Activated naive CD8-positive, alpha-beta T cell treated with anti-CD3 and anti-CD28 coated beads, Interleukin-2, amount 50 U/mL, for 16 hours (primary cell): ENCODE data around the gene PCDHGC5.

Experiments used
- DNase-seq: peaks from one replicate; pipeline ENCODE4 v3.0.0-alpha.2; 2020; ENCODE audit warnings: low read depth, low spot score

The PCDHGC5 gene

DNA sequence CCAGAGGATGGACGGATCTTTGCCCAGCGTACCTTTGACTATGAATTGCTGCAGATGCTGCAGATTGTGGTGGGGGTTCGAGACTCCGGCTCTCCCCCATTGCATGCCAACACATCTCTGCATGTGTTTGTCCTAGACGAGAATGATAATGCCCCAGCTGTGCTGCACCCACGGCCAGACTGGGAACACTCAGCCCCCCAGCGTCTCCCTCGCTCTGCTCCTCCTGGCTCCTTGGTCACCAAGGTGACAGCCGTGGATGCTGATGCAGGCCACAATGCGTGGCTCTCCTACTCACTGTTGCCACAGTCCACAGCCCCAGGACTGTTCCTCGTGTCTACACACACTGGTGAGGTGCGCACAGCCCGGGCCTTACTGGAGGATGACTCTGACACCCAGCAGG lies 1.9 kb downstream of the PCDHGC5 start:
- no peak for DNase-seq

DNA sequence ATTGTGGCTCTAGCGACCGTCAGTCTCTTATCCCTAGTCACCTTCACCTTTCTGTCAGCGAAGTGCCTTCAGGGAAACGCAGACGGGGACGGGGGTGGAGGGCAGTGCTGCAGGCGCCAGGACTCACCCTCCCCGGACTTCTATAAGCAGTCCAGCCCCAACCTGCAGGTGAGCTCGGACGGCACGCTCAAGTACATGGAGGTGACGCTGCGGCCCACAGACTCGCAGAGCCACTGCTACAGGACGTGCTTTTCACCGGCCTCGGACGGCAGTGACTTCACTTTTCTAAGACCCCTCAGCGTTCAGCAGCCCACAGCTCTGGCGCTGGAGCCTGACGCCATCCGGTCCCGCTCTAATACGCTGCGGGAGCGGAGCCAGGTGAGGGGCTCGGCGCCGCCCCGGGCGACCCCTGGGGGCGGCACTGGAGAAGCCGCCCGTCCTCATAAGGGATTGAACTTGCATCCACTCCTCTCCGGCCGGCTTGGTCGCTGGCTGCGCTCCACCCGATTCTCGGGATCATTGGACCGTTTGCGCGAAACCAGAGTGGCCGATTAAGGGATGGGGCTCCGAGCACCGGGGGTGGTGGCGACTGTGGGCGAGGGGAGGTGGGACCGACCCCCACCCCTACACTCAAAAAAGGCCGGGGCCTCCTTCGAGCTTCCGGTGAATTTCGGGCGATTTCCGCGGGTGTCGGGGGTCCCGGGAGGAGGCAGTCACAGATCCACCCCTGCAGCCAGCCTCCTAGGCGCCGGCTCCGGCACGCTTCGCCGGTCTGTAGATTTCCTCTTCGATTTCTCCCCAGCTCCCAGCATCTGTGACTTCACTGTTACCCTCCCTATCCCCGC lies 2.7 kb downstream of the PCDHGC5 start:
- DNase-seq: no peak

DNA sequence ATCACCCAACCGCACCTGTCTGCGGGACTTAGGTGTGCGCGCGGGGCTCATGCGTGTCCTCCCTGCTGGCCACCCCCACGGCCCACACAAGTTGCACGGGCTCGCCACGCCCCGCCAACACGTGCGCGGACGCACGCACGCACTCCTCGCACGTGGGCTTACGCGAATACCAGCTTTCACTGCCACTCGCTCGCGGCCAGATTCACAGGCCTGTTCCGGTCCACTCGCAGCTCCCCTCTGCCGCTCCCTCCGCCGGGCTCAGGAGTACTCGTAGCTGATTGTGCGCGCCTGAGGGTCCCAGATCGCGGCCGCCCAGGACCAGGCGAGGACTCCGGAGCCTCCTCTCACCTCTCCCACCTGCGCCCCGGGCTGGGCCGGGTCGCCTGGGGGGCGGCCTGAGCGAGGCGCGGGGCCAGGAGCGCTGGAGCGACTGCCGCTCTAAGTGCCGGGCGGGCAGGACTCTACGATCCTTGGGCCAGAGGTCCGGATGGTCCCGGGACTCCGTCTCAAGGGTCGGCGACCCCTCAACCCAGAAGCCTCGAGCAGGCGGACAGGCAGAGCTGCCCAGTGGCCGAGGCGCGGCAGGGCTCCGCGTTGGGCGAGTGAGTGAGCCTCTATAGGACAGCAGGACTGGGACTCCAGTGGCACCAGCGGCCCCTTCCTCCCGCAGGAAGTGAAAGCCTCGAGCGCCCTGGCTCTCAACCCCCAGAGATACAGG lies 3.4 kb downstream of the PCDHGC5 start:
- DNase-seq: no peak

DNA sequence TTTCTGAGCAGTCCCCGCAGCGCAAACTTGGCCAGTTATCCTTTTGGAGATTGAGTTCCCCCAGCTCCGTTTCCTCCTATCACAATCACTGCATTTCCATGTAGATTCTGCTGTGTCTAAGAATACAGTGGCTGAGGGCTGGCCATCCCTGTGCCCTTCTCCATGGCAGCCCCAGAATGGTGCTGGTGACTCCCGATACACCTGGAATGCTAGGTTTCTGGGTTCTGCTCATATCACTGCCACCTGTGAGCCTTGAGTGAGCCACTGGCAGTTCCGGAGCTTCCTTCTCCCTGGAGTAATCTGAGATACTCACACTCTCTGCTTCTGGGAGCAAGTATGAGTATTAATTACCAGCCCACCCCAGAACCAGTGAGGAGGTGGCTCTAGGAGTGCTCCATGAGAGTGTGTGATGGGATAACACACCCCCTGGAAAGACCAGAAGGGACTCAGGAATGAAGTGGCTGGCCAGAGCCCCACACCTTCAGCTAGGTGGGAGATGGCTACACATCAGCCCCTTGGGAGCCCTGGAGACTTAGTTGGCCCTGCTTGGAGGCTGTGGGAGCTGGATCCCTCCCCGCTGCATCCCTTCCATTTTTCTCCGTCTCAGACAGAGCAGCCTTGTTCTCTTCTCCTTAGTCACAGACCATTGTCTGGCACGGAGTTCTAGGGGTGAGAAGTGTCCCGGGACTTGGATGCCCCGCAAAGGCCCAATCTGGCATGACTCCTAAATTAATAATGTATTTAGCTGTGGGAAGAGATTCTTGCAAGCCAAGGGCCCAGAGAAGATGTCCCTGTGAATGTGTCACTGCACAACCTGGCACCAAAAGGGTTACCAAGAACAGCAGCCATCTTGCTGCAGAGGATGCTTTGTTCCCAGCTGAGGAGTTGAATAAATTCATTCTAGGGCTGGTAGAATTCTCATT lies 4.9 kb downstream of the PCDHGC5 start:
- DNase-seq: no peak

DNA sequence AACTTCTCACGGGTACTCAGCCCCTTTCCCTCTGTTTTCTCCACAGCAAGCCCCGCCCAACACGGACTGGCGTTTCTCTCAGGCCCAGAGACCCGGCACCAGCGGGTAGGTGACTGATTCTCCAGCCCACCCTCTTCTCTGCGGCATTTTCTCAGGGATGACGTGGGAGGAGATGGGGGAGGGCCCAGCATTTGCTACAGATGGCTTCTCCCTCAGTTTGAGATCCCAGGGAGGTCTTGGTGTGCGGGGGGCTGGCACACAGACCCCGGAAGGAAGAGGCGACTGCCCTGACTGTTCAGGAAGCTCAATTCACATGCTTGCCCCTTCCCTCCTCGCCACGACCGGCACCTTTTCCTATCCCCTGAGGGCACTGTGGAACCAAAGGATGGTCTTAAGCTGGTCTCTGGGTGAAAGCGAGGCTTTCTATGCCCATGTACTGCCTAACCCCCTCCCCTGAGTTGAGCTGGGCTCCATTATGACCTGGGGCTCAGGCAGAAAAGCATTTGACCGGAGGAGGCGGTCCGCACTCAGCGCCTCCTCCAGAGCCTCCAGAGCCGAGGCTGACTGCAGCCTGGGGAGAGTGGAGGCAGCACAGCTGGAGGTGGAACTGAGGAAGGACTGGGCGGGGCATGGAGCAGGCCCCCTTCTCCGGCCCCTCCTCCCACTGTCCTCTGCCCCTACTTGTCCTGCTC lies 6.0 kb downstream of the PCDHGC5 start:
- no peak for DNase-seq

DNA sequence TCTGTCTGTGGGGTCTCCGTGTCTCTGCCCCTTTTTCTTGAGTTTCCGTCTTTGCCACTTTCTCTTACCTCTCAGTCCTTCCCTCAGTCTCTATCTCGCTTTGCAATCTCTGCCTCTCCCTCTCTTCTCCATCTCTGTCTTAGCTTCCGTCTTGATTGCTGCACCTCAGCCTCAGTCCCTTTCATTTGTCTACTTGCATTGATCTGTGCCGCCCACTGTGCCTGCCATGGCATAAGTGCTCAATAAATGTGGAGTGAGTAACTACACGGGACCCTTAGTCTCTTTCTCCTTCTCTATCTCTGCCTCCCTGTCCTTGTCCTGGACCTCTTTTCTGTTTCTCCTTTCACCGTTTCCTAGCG lies 6.6 kb downstream of the PCDHGC5 start:
- DNase-seq: no peak

DNA sequence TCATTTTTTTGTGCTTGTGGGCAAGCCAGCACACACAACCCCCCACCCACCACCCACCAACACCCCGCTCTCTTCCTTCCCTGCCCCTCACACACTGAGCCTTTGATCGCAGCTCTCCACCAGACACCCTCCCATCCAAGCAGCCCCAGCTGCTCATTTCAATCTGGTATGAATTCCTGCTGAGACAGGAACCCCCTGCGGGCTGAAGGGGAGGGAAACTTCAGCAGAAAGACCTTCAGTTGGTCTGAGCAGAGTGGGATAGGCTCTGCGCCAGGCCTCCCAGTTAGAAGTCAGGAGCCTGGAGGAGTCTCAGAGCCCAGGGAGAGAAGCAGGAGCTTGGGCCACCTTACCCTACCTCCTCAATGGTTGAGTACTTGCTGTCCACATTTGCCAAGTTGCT lies 7.2 kb downstream of the PCDHGC5 start:
- no peak for DNase-seq

DNA sequence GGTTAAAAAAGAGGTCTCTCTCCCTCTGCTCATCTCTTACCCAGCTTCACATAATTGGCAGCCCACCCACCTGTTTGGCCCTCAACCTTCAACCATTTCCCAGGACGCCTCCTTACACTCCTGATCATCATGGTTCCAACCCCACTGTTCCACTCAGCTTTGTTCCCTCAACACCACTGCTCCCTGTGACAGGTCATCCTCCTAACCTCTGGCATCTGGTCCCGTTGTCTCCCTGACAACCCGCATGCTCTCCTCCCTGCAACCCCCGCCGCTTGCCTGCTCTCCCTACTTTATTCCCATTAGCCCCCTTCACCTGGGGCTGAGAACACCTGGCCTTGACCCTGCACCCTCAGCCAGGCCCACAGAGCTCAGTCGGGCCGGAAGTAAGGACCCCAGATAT lies 12.9 kb downstream of the PCDHGC5 start:
- no peak for DNase-seq

DNA sequence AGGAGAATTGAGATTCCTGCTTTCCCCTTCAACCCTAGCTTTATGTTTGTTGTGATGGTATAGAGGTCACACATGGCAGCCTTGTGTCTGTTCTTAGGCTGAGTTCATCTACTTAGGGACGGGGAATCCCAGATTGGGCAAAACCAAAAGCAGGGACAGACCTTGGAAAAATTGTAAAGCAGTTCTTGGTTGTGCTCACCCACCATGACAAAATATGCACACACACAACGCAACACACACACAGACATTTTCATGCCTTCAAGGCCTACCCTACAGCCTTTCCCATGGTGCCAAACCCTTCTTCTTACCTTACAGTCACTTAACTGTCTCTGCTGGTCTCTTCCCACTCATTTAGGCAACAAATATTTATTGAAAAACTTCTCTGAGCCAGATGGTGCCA lies 14.8 kb downstream of the PCDHGC5 start:
- no peak for DNase-seq

DNA sequence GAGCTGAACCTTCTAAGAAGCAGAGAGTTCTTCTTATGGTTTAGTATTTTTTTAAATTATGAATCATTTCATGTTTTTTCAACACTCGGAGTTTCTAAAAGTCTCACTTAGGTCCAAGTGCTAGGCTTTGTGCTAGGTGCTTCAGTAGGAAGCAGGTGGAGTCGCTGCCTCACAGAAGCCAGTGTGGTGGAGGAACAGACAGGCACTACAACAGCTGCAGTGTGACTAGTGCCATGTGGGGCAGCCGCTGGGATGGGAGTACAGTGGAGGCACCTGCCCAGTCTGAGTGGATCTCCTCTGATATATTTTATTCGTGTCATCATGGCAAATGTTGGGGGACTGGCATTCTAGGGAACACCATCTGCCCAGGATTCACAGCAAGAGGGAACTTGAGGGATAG lies 15.3 kb downstream of the PCDHGC5 start:
- no peak for DNase-seq

DNA sequence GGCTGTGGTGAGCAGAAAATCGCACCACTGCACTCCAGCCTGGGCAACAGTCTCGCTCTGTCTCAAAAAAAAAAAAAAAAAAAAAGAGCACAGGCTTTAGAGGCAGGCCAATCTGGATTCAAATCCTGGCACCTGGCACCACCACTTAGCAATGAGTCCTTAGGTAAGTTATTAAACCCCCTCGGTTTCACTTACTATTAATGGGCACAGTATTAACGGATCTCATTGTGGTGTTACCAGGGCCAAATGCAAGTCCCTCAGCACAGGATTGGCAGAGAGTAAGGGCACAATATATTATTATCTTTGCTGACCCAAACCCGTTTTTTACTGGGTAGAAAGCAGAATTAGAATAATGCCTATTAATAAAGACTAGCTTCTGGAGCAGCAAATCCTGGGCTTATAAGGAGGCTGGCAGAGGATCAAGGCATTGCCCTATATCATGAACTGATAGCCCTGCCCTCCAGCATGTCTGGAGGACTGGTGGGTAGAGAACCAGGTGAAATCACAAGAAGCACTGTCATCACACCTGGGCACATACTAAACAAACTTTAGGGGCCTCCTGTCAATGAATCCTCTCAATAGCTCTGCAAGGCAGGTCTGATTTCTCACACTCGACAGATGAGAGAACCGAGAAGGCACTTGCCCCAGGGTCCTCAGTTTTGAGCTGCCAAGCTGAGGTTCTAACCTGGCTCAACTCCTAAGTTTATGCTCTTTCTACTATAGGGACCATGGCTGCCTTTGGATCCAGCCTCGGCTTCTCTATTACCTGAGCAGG lies 17.7 kb downstream of the PCDHGC5 start:
- no peak for DNase-seq

DNA sequence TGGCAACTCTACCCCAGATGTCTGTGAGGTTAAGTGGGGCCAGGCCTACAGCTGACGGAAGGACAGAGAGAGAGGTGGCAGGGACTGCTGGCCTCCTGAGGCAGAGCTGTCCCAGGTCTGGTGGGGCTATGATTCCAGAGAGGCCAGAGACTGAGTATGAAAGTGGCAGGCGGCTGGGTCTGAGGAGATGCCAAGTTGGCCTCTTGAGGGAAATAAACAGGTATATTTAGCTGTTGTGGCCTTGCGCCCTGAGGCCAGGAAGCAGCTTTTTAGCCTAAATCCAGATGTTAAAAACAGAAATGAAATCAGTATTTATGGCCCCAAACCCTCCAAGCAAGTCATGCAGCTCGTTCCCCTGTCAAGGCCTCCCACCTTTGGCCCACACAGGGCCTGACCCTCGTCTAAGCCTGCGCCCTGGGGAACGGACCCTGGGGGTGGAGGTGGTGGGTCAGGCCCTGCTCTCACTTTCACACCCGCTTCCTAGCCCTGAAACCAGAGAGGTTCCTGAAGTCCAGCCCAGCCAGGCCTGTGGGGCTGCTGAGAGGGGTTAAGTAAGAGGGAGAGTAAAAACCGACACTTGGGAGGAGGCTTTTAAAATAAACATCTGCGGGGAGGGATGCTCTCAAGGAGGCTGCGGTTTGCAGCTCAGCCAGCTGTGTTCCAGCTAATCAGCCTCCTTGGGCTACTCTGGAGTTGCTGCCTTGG lies 18.7 kb downstream of the PCDHGC5 start:
- DNase-seq: no peak

DNA sequence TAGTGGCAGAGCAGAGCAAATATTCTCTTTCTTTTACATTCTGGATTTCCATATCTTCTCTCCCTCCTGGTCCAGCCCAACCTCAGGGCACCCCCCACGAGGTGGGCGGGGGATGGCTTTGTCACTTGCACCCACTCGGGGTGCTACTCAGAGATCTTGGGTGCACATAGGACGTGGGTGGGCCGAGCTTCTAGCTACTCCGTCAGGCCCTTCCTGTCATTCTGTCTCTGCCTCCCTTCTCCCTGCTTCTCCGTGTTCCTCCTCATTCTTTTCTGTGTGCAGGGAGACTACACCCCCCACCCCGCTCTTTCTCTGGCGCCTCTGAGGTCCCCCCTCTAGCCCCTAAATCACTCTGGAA lies 19.5 kb downstream of the PCDHGC5 start:
- no peak for DNase-seq

DNA sequence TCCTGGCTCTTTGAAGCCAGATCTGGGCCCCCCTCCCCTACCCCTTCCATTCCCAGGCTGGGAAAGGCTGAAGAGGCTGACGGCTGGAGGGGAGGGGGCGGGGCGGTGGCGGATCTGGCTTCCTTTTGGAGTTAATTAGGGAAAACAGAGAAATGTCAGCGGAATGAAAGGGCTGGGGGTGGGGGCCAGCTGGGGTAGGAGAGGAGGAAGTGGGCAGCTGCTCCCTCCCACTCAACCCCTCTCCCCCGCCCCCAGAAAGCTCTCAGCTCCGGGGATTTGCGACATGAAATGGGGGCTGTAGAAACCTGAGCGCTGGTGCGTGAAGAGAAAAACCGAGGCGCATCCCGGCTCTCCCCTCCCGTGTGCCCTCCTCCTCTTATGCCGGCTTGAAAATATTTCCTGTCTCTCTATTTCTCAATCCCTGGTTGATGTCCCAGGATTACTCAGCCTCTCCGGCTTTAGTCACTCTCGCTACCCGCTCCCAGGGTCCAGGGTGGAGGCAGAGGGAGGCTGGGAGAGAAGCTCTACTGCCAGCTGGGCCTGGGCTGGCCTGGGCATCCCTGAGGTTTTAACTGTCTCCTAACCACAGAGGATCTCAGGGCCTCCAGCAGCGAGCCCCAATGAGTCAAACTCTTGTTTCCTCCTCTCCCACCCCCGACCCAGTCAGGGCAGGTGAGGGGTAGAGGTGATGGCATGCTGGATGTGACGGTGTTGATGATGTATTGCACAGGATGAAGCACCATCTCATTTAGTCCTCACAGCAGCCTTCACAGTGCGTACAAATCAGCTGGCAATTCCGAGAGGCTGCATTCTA lies 20.1 kb downstream of the PCDHGC5 start:
- no peak for DNase-seq

DNA sequence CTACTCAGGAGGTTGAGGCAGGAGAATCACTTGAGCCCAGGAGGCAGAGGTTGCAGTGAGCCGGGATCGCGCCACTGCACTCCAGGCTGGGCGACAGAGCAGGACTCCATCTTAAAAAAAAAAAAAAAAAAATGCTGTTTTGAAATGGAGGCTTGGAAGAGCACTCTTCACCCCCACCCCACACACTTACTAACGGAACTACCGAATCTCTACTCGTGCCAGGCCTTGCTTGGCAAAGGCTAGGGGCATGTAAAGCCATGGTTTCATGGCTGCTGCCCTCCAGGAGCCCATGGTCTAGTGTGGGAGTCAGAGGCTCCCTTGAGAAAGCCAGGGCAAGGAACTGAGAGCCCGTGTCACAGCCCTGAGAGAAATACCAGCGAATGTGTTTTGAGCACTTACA lies 21.3 kb downstream of the PCDHGC5 start:
- no peak for DNase-seq

DNA sequence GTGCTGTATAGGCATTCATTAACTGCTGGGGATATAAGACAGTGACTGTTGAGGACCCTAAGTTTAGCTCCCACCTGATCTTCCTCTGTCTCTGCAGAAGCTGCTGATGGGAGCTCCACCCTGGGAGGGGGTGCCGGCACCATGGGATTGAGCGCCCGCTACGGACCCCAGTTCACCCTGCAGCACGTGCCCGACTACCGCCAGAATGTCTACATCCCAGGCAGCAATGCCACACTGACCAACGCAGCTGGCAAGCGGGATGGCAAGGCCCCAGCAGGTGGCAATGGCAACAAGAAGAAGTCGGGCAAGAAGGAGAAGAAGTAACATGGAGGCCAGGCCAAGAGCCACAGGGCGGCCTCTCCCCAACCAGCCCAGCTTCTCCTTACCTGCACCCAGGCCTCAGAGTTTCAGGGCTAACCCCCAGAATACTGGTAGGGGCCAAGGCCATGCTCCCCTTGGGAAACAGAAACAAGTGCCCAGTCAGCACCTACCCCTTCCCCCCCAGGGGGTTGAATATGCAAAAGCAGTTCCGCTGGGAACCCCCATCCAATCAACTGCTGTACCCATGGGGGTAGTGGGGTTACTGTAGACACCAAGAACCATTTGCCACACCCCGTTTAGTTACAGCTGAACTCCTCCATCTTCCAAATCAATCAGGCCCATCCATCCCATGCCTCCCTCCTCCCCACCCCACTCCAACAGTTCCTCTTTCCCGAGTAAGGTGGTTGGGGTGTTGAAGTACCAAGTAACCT lies 22.1 kb downstream of the PCDHGC5 start:
- DNase-seq: no peak

DNA sequence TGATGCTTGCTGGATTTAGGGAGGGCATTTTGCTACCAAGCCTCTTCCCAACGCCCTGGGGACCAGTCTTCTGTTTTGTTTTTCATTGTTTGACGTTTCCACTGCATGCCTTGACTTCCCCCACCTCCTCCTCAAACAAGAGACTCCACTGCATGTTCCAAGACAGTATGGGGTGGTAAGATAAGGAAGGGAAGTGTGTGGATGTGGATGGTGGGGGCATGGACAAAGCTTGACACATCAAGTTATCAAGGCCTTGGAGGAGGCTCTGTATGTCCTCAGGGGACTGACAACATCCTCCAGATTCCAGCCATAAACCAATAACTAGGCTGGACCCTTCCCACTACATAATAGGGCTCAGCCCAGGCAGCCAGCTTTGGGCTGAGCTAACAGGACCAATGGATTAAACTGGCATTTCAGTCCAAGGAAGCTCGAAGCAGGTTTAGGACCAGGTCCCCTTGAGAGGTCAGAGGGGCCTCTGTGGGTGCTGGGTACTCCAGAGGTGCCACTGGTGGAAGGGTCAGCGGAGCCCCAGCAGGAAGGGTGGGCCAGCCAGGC lies 23.0 kb downstream of the PCDHGC5 start:
- no peak for DNase-seq

DNA sequence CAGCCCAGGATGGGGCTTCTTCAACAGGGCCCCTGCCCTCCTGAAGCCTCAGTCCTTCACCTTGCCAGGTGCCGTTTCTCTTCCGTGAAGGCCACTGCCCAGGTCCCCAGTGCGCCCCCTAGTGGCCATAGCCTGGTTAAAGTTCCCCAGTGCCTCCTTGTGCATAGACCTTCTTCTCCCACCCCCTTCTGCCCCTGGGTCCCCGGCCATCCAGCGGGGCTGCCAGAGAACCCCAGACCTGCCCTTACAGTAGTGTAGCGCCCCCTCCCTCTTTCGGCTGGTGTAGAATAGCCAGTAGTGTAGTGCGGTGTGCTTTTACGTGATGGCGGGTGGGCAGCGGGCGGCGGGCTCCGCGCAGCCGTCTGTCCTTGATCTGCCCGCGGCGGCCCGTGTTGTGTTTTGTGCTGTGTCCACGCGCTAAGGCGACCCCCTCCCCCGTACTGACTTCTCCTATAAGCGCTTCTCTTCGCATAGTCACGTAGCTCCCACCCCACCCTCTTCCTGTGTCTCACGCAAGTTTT lies 23.6 kb downstream of the PCDHGC5 start:
- peak; percentile 74 for DNase-seq
